Measurements from ENCODE around the gene C1GALT1C1L. TPM values are rescaled to one million over a fixed set of nuclear protein-coding genes. Genes with fewer than 3 reads are reported as not detected.

Gene C1GALT1C1L
- total RNA-seq (2022; extraction: Qiagen RNA extraction) = 1.6 to 3.0 TPM (median 1.7 TPM) in 5 replicates

DNA sequence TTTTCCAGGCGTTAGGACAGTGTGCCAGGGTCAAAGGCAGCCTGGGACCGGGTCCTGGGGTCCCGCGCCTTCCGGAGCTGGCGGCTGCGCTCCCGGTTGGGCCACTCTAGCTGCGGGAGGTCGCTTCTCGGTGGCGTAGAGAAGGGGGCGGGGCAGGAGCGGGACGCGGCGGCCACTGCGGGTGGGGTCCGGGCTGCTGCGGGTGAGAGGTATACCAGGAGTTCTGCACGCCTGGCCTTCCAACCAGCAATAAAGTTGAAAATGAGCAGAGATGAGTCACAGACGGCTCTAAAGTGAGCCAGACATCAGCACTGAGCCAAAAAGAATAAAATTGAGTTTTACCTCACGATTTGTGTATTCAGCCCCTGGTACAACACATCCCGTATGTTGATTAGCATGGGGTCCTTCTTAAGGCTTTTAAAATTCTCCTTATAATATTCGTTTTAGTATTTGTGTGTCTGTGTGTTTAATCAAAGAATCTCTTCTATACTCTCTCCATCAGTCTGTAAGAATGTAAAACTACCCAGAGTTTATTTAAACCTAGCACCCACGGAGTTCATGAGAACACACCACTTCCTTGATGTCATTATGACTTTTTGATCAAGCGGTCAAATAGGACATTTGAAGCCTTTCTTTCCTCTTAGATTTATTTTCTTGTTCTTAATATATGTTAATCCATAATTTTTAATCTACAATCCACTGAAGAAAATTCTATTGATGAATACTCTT, at the start of gene C1GALT1C1L:
Gene C1GALT1C1L (minus strand): TSS at position 108 of the 729 bp plus-strand sequence. CDS start 107 bp downstream, at position 1.

DNA sequence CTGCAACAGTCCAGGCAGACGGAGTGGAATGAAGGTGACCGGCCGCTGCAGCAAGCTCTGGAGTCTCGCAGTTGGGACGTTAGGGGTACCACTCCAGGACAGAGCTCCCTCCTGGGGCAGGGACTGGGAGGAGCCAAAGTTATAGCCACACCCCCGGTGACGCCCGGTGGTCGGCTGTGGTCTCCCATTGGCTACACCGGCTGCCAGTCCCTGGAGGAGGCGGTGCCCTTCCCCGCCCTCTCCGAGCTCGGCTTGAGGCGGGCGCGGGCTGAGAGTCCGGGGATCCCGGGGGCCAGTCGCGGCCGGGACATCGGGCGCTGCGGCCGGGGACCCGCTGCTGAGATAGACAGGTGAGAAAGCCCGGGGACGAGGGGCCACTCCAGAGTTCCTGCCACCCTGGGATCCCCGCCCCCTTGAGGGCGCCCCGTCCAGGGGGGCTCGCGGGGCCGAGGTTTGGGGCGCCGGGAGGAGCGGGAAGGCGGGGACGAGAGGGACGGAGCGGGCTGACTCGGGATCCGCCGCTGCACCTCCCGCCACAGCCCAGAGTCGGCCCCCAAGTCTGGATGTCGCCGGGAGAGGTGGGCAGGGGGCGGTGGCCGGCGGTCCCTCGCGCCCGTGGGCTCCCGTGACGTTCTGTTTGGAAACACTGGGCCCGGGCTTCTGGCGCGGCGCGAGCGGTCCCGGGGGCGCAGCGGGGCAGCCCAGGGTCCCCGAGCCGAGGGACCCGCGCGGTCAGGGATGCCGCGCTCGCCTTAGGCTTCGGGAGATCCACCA, 39.0 kb downstream of the C1GALT1C1L start, which contains the start of gene PLEKHH2:
Gene PLEKHH2 (plus strand): TSS at position 231 of the 774 bp plus-strand sequence. CDS start 7,414 bp downstream, outside the sequence.

Other genes with a start within 250 kb of the C1GALT1C1L start
- gene THADA, start 80.4 kb downstream of the C1GALT1C1L start, total RNA-seq (2022; extraction: Qiagen RNA extraction) = 19.4 to 25.6 TPM (median 22.2 TPM) in 5 replicates
- 0.74 to 1.2 TPM (median 1.1 TPM) in 5 replicates for gene PLEKHH2, start 39.2 kb downstream of the C1GALT1C1L start, total RNA-seq (2022; extraction: Qiagen RNA extraction)
- 12.2 to 15.5 TPM (median 13.6 TPM) in 5 replicates for gene DYNC2LI1, start 97.6 kb upstream of the C1GALT1C1L start, total RNA-seq (2022; extraction: Qiagen RNA extraction)
- gene ABCG5, start 162.4 kb upstream of the C1GALT1C1L start, total RNA-seq (2022; extraction: Qiagen RNA extraction) = not detected in 5 replicates
- not detected in 5 replicates for gene ABCG8, start 162.5 kb upstream of the C1GALT1C1L start, total RNA-seq (2022; extraction: Qiagen RNA extraction)